ENCODE results near the gene SPRED3.
"Not testable (repeated sequence)": the region's sequence is repeated elsewhere in the genome, so short reads cannot be mapped to it uniquely, and the experiment has no call there.

DNA sequence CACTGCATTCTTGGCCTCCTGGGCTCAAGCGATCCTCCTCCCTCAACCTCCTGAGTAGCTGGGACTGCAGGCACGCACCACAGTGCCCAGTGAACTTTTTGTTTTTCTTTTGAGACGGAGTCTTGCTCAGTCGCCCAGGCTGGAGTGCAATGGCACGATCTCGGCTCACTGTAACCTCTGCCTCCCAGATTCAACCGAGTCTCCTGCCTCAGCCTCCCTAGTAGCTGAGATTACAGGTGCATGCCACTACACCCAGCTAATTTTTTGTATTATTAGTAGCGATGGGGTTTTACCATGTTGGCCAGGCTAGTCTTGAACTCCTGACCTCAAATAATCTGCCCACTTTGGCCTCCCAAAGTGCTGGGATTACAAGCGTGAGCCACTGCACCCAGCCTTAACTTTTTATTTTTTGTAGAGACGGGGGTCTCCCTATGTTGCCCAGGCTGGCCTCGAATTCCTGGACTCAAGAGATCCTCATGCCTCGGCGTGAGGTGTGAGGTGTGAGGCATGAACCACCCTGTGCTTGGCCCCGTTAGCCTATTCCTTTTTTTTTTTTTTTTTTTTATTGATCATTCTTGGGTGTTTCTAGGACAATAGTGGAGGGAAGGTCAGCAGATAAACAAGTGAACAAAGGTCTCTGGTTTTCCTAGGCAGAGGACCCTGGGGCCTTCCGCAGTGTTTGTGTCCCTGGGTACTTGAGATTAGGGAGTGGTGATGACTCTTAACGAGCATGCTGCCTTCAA, 25.4 kb upstream of the SPRED3 start:
- TF ChIP-seq, protein P1, sequence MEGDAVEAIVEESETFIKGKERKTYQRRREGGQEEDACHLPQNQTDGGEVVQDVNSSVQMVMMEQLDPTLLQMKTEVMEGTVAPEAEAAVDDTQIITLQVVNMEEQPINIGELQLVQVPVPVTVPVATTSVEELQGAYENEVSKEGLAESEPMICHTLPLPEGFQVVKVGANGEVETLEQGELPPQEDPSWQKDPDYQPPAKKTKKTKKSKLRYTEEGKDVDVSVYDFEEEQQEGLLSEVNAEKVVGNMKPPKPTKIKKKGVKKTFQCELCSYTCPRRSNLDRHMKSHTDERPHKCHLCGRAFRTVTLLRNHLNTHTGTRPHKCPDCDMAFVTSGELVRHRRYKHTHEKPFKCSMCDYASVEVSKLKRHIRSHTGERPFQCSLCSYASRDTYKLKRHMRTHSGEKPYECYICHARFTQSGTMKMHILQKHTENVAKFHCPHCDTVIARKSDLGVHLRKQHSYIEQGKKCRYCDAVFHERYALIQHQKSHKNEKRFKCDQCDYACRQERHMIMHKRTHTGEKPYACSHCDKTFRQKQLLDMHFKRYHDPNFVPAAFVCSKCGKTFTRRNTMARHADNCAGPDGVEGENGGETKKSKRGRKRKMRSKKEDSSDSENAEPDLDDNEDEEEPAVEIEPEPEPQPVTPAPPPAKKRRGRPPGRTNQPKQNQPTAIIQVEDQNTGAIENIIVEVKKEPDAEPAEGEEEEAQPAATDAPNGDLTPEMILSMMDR (IDR thresholded peaks at IDR 0.05; ENCODE audit: borderline replicate concordance, extremely low read depth, low read length, poor library complexity, severe bottlenecking), result not testable (repeated sequence)
- TF ChIP-seq EZH2 (IDR thresholded peaks at IDR 0.05; ENCODE audit: borderline replicate concordance, low read depth, low read length, severe bottlenecking), result not testable (repeated sequence)

Data from DND-41 (cell line).